HepG2 (cell line): ENCODE data around the gene WDR87. TPM values are rescaled to one million over a fixed set of nuclear protein-coding genes. Genes with fewer than 3 reads are reported as not detected.

Experiments used
- DBP ChIP-seq: sonication (generic); formaldehyde crosslinking; IDR thresholded peaks from 2 replicates; pipeline ENCODE4 v1.4.0; 2020; ENCODE audit warnings: missing genetic modification reagents; ENCODE audit errors: not compliant biosample characterization
- DR1 ChIP-seq: sonication (generic); formaldehyde crosslinking; IDR thresholded peaks from 2 replicates; pipeline ENCODE4 v1.8.0; 2021; ENCODE audit warnings: mild to moderate bottlenecking, missing genetic modification reagents, inconsistent platforms
- ETV6 ChIP-seq: sonication (generic); formaldehyde crosslinking; conservative IDR thresholded peaks from 2 replicates; pipeline ENCODE4 v1.4.0; 2020; ENCODE audit warnings: missing genetic modification reagents
- HDAC2 ChIP-seq: sonication (generic); formaldehyde crosslinking; IDR thresholded peaks from 2 replicates; pipeline ENCODE4 v1.4.0; 2020; ENCODE audit warnings: missing genetic modification reagents
- RCOR2 ChIP-seq: IDR thresholded peaks from 2 replicates; pipeline ENCODE4 v1.6.1; 2016; ENCODE audit warnings: missing biosample characterization, missing genetic modification reagents
- SMYD3 ChIP-seq: sonication (generic); formaldehyde crosslinking; IDR thresholded peaks from 2 replicates; pipeline ENCODE4 v1.8.1; 2023; ENCODE audit warnings: mild to moderate bottlenecking, missing genetic modification reagents
- SRSF4 ChIP-seq: fragments of 200-400 bp; formaldehyde crosslinking; IDR thresholded peaks from one replicate; pipeline ENCODE4 v1.6.1; 2018; ENCODE audit warnings: mild to moderate bottlenecking, low read depth, low read length, moderate library complexity; ENCODE audit not compliant: poor library complexity, severe bottlenecking
- TFAP4 ChIP-seq: sonication (generic); IDR thresholded peaks from 2 replicates; pipeline ENCODE4 v1.6.1; 2016; ENCODE audit warnings: low read depth, borderline replicate concordance
- TOPORS ChIP-seq: sonication (generic); formaldehyde crosslinking; IDR thresholded peaks from 2 replicates; pipeline ENCODE4 v1.8.0; 2023; ENCODE audit warnings: mild to moderate bottlenecking, missing genetic modification reagents
- TP53 ChIP-seq: sonication (generic); formaldehyde crosslinking; conservative IDR thresholded peaks from 2 replicates; pipeline ENCODE4 v1.4.0; 2020; ENCODE audit warnings: missing genetic modification reagents
- U2AF1 ChIP-seq: fragments of 200-400 bp; formaldehyde crosslinking; optimal IDR thresholded peaks from 2 replicates; pipeline ENCODE3; 2017; ENCODE audit warnings: mild to moderate bottlenecking, low read depth, low read length
- XBP1 ChIP-seq: sonication (generic); formaldehyde crosslinking; IDR thresholded peaks from 2 replicates; pipeline ENCODE4 v1.5.0; 2020; ENCODE audit warnings: missing genetic modification reagents
- ZMYM2 ChIP-seq: sonication (generic); formaldehyde crosslinking; IDR thresholded peaks from 2 replicates; pipeline ENCODE4 v1.8.0; 2022; ENCODE audit warnings: mild to moderate bottlenecking, missing genetic modification reagents
- ZNF160 ChIP-seq: sonication (generic); formaldehyde crosslinking; IDR thresholded peaks from 2 replicates; pipeline ENCODE4 v1.8.0; 2022; ENCODE audit warnings: mild to moderate bottlenecking, inconsistent platforms, missing genetic modification reagents
- ZNF18 ChIP-seq: sonication (generic); formaldehyde crosslinking; IDR thresholded peaks from 2 replicates; pipeline ENCODE4 v1.8.0; 2022; ENCODE audit warnings: mild to moderate bottlenecking, missing genetic modification reagents; ENCODE audit not compliant: insufficient replicate concordance
- ZNF30 ChIP-seq: sonication (generic); formaldehyde crosslinking; IDR thresholded peaks from 2 replicates; pipeline ENCODE4 v1.5.0; 2020; ENCODE audit warnings: mild to moderate bottlenecking, missing genetic modification reagents
- ZNF354B ChIP-seq: sonication (generic); formaldehyde crosslinking; IDR thresholded peaks from 2 replicates; pipeline ENCODE4 v1.8.0; 2022; ENCODE audit warnings: mild to moderate bottlenecking, missing genetic modification reagents
- ZNF512 ChIP-seq: sonication (generic); formaldehyde crosslinking; IDR thresholded peaks from 2 replicates; pipeline ENCODE4 v1.4.0; 2020; ENCODE audit warnings: mild to moderate bottlenecking, missing genetic modification reagents
- ZNF7 ChIP-seq: IDR thresholded peaks from 2 replicates; pipeline ENCODE4 v1.6.1; 2016; ENCODE audit warnings: missing biosample characterization, missing genetic modification reagents
- ZNF768 ChIP-seq: sonication (generic); formaldehyde crosslinking; IDR thresholded peaks from 2 replicates; pipeline ENCODE4 v1.4.0; 2020; ENCODE audit warnings: missing genetic modification reagents
- ZNF891 ChIP-seq: sonication (generic); formaldehyde crosslinking; IDR thresholded peaks from 2 replicates; pipeline ENCODE4 v1.5.0; 2020; ENCODE audit warnings: mild to moderate bottlenecking, missing genetic modification reagents
- polyA plus RNA-seq, 8 experiments: library from polyadenylated mRNA; depleted of rRNA in 3 of 8; stranded (reverse) in 7 of 8; unstranded in 1 of 8; fragments of >200 nt; fragmentation: Illumina TruSeq in 4 of 8; extraction: Trizol in 4 of 8; gene quantifications; 2 replicates each; pipeline versions ENCODE4 v1.2.1 to v1.2.3, GENCODE V29; 2011 to 2016; ENCODE audit warnings: low read depth in 4 of 8, missing spikeins in 1 of 8, mixed read lengths in 1 of 8; ENCODE audit not compliant: insufficient read depth in 1 of 8
- total RNA-seq, 5 experiments: library from RNA; depleted of rRNA; stranded (reverse); fragments of >200 nt; fragmentation: Illumina TruSeq; extraction: Trizol; gene quantifications; 2 replicates each; pipeline ENCODE4 v1.2.3, GENCODE V29; 2016; ENCODE audit warnings: low read depth in 1 of 5

The WDR87 gene
- total and polyA plus RNA-seq, 2 of the 13 experiments (the other 11 are each of a cell fraction or from before 2014, with no cell fraction given), result not detected

GRCh38 chr19:37906869-37907734 lies 708 bp upstream of the WDR87 start, which contains the start of gene SIPA1L3 (continued):
- TF ChIP-seq ETV6 (CRISPR knock-in tag) (no peak), ZNF160 (0 out of 2 replicates have a peak, but pooled peaks have one; percentile 25), ZNF354B (CRISPR knock-in tag) (no peak), DR1 (peak; percentile 61; the same call in 1 of the 2 replicates), ZNF512 (CRISPR knock-in tag) (no peak), TOPORS (CRISPR knock-in tag) (no peak), SMYD3 (CRISPR knock-in tag) (no peak), HDAC2 (CRISPR knock-in tag) (peak; percentile 23; the same call in 1 of the 2 replicates), ZNF7 (CRISPR knock-in tag) (no peak), SRSF4 (no peak), ZNF768 (CRISPR knock-in tag) (peak; percentile 43; the same call in 1 of the 2 replicates), ZMYM2 (CRISPR knock-in tag) (no peak), TFAP4 (0 out of 2 replicates have a peak, but pooled peaks have one; percentile 16), ZNF30 (CRISPR knock-in tag) (no peak), DBP (CRISPR knock-in tag) (no peak), TP53 (CRISPR knock-in tag) (no peak), XBP1 (CRISPR knock-in tag) (no peak), ZNF18 (CRISPR knock-in tag) (no peak), RCOR2 (no peak), ZNF891 (CRISPR knock-in tag) (no peak; the same call in 1 of the 2 replicates), U2AF1 (no peak)
